BE2C (cell line): ENCODE data around the gene ATP10D.
A peak's percentile ranks its signal among the peaks of the same experiment; 100 is the strongest.
"Not testable (repeated sequence)": the region's sequence is repeated elsewhere in the genome, so short reads cannot be mapped to it uniquely, and the experiment has no call there.

Experiments used
- DNase-seq: peaks from one replicate; pipeline ENCODE4 v3.0.0-alpha.2; 2020
- H3K27me3 ChIP-seq: fragments of 250-450 bp; sonication (Bioruptor Pico); 2 replicates; pipeline ENCODE4 v1.5.1; 2020; ENCODE audit warnings: mild to moderate bottlenecking
- H3K36me3 ChIP-seq: fragments of 250-450 bp; sonication (Bioruptor Pico); 2 replicates; pipeline ENCODE4 v1.5.1; 2020; ENCODE audit warnings: mild to moderate bottlenecking
- H3K4me1 ChIP-seq: fragments of 250-450 bp; sonication (Bioruptor Pico); 2 replicates; pipeline ENCODE4 v1.5.1; 2020
- H3K4me3 ChIP-seq: 2 replicates; pipeline ENCODE4 v1.5.1; 2011; ENCODE audit warnings: low read depth, low read length
- H3K9me3 ChIP-seq: fragments of 250-450 bp; sonication (Bioruptor Pico); 2 replicates; pipeline ENCODE4 v1.5.1; 2020
- CTCF ChIP-seq: IDR thresholded peaks from 2 replicates; pipeline ENCODE4 v1.5.1; 2012; ENCODE audit warnings: mild to moderate bottlenecking, low read depth, low read length

Gene ATP10D

GRCh38 chr4:47535567-47536147, 50.6 kb downstream of the ATP10D start:
- no peaks in the 10 kb centered on the region; the same call in 1 of the 2 replicates for H3K36me3 ChIP-seq
- peaks cover 17% of the 10 kb centered on the region for H3K4me1 ChIP-seq
- H3K27me3 ChIP-seq: no peaks in the 10 kb centered on the region
- H3K9me3 ChIP-seq: 0 out of 2 replicates have a peak, but pooled peaks cover 3% of the 10 kb centered on the region
- DNase-seq: peak; percentile 54
- no peak overlapping the region for H3K4me3 ChIP-seq
- TF ChIP-seq CTCF: no peak

GRCh38 chr4:47536966-47537365, 51.9 kb downstream of the ATP10D start:
- Histone ChIP-seq H3K9me3 (0 out of 2 replicates have a peak, but pooled peaks cover 3% of the 10 kb centered on the region), H3K36me3 (no peaks in the 10 kb centered on the region; the same call in 1 of the 2 replicates), H3K4me1 (peaks cover 17% of the 10 kb centered on the region), H3K27me3 (no peaks in the 10 kb centered on the region), H3K4me3 (no peak overlapping the region)
- no peak for DNase-seq
- no peak for TF ChIP-seq CTCF

GRCh38 chr4:47538111-47538824, 53.2 kb downstream of the ATP10D start:
- Histone ChIP-seq H3K9me3 (0 out of 2 replicates have a peak, but pooled peaks cover 3% of the 10 kb centered on the region), H3K36me3 (no peaks in the 10 kb centered on the region; the same call in 1 of the 2 replicates), H3K27me3 (no peaks in the 10 kb centered on the region), H3K4me1 (peaks cover 18% of the 10 kb centered on the region), H3K4me3 (no peak overlapping the region)
- no peak for DNase-seq
- no peak for TF ChIP-seq CTCF

- TF ChIP-seq CTCF: no peak
- DNase-seq: no peak
- Histone ChIP-seq H3K4me3 (no peak overlapping the region), H3K4me1 (peaks cover 20% of the 10 kb centered on the region), H3K9me3 (0 out of 2 replicates have a peak, but pooled peaks cover 3% of the 10 kb centered on the region), H3K36me3 (no peaks in the 10 kb centered on the region; the same call in 1 of the 2 replicates), H3K27me3 (no peaks in the 10 kb centered on the region)
Observed at GRCh38 chr4:47538825-47539154, 53.7 kb downstream of the ATP10D start.

- H3K4me3 ChIP-seq, H3K9me3 ChIP-seq, H3K36me3 ChIP-seq, H3K27me3 ChIP-seq, H3K4me1 ChIP-seq, DNase-seq: not testable (repeated sequence)
Observed at GRCh38 chr4:47542640-47543039, 57.6 kb downstream of the ATP10D start.

GRCh38 chr4:47543331-47543730, 58.3 kb downstream of the ATP10D start:
- no peaks in the 10 kb centered on the region for H3K9me3 ChIP-seq
- H3K36me3 ChIP-seq: no peaks in the 10 kb centered on the region; the same call in 1 of the 2 replicates
- TF ChIP-seq CTCF: no peak
- peaks cover 4% of the 10 kb centered on the region; the same call in 1 of the 2 replicates for H3K4me1 ChIP-seq
- DNase-seq: no peak
- no peak overlapping the region for H3K4me3 ChIP-seq
- H3K27me3 ChIP-seq: no peaks in the 10 kb centered on the region

- not testable (repeated sequence) for H3K9me3 ChIP-seq, H3K36me3 ChIP-seq, DNase-seq, H3K4me3 ChIP-seq, H3K27me3 ChIP-seq, H3K4me1 ChIP-seq
Observed at GRCh38 chr4:47550357-47550756, 65.3 kb downstream of the ATP10D start.
